ENCODE data around the gene RAD21L1. TPM values are rescaled to one million over a fixed set of nuclear protein-coding genes. Genes with fewer than 3 reads are reported as not detected.

The RAD21L1 gene
- total RNA-seq, 2 donors from 2014 or later: not detected

- H3K9me3 ChIP-seq (ENCODE audit: control insufficient read depth, low read length, poor library complexity, severe bottlenecking): no peaks in the 10 kb centered on the region
- Mint-ChIP-seq H3K27me3 (peaks cover 43% of the 10 kb centered on the region), H3K4me1 (peaks cover 10% of the 10 kb centered on the region), H3K27ac (no peak overlapping the region), H3K4me3 (no peak overlapping the region), H3K36me3 (ENCODE audit: low read depth) (peaks cover 4% of the 10 kb centered on the region)
- DNase-seq (no peak), ATAC-seq (no peak)
Observed at GRCh38 chr20:1187605-1188171, 38.2 kb upstream of the RAD21L1 start.

DNA sequence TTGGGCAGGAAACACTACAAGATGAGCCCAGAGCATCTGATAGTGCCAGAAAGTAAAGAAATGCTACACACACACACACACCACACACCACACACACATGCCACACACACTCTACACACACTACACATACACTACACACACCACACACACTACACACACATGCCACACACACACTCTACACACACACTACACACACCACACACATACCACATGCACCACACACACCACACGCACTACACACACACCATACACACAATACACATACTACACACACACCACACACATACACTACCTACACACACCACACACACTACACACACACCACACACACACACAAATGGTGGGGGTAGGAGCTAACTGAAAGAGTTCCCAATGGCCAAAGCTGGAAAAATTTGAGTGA is 37.5 kb upstream of the RAD21L1 start:
- Mint-ChIP-seq H3K4me1 (peaks cover 10% of the 10 kb centered on the region), H3K27me3 (peaks cover 37% of the 10 kb centered on the region), H3K36me3 (ENCODE audit: low read depth) (peaks cover 4% of the 10 kb centered on the region), H3K27ac (no peak overlapping the region), H3K4me3 (no peak overlapping the region)
- ATAC-seq (no peak), DNase-seq (no peak)
- no peaks in the 10 kb centered on the region for H3K9me3 ChIP-seq (ENCODE audit: control insufficient read depth, low read length, poor library complexity, severe bottlenecking)

GRCh38 chr20:1189827-1190226 is 36.0 kb upstream of the RAD21L1 start:
- ATAC-seq (no peak), DNase-seq (no peak)
- Mint-ChIP-seq H3K27ac (no peak overlapping the region), H3K4me1 (peaks cover 4% of the 10 kb centered on the region), H3K36me3 (ENCODE audit: low read depth) (peaks cover 2% of the 10 kb centered on the region), H3K27me3 (peaks cover 23% of the 10 kb centered on the region), H3K4me3 (no peak overlapping the region)
- no peaks in the 10 kb centered on the region for H3K9me3 ChIP-seq (ENCODE audit: control insufficient read depth, low read length, poor library complexity, severe bottlenecking)

- no peak overlapping the region for H3K4me3 Mint-ChIP-seq
- no peaks in the 10 kb centered on the region for H3K9me3 ChIP-seq (ENCODE audit: control insufficient read depth, low read length, poor library complexity, severe bottlenecking)
- no peak overlapping the region for H3K27ac Mint-ChIP-seq
- H3K4me1 Mint-ChIP-seq: peaks cover 3% of the 10 kb centered on the region
- ATAC-seq (no peak), DNase-seq (no peak)
- peaks cover 22% of the 10 kb centered on the region for H3K27me3 Mint-ChIP-seq
- H3K36me3 Mint-ChIP-seq (ENCODE audit: low read depth): peaks cover 2% of the 10 kb centered on the region
Observed at GRCh38 chr20:1190847-1191246, 35.0 kb upstream of the RAD21L1 start.

- Mint-ChIP-seq H3K4me1 (no peaks in the 10 kb centered on the region), H3K27ac (no peak overlapping the region), H3K27me3 (peaks cover 18% of the 10 kb centered on the region), H3K36me3 (ENCODE audit: low read depth) (peaks cover 2% of the 10 kb centered on the region), H3K4me3 (no peak overlapping the region)
- ATAC-seq (no peak), DNase-seq (no peak)
- no peaks in the 10 kb centered on the region for H3K9me3 ChIP-seq (ENCODE audit: control insufficient read depth, low read length, poor library complexity, severe bottlenecking)
Observed at GRCh38 chr20:1191299-1191698, 34.5 kb upstream of the RAD21L1 start.

GRCh38 chr20:1195226-1195625 is 30.6 kb upstream of the RAD21L1 start:
- no peaks in the 10 kb centered on the region for H3K9me3 ChIP-seq (ENCODE audit: control insufficient read depth, low read length, poor library complexity, severe bottlenecking)
- peaks cover under 1% of the 10 kb centered on the region for H3K36me3 Mint-ChIP-seq (ENCODE audit: low read depth)
- H3K27ac Mint-ChIP-seq: no peak overlapping the region
- DNase-seq (no peak), ATAC-seq (no peak)
- peaks cover 3% of the 10 kb centered on the region for H3K4me1 Mint-ChIP-seq
- H3K27me3 Mint-ChIP-seq: peaks cover 13% of the 10 kb centered on the region
- no peak overlapping the region for H3K4me3 Mint-ChIP-seq

- no peaks in the 10 kb centered on the region for H3K9me3 ChIP-seq (ENCODE audit: control insufficient read depth, low read length, poor library complexity, severe bottlenecking)
- Mint-ChIP-seq H3K36me3 (ENCODE audit: low read depth) (no peaks in the 10 kb centered on the region), H3K27ac (no peak overlapping the region), H3K4me1 (peaks cover 3% of the 10 kb centered on the region), H3K4me3 (no peak overlapping the region), H3K27me3 (peaks cover 7% of the 10 kb centered on the region)
- no peak for DNase-seq
- ATAC-seq: no peak
Observed at GRCh38 chr20:1196634-1197033, 29.2 kb upstream of the RAD21L1 start.

DNA sequence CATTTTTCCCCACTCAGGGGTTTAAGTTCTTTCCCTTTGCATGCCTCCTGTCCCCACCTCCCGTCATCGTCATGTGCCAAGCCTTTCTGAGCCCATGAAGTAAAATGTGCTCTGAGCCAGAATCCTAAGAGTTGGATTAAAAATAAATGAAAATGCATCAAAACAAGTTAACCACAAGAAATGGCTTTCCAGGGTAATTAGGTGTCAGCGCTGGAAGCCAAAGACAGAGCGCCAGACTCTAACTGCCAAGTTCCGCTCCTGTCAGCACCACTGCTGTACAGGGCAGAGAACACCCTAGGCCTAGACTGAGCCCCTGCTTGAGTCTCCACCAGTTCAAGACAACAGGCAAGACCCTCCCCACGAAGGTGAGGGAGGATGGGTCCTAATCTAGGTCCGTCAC is 28.0 kb upstream of the RAD21L1 start:
- no peak for DNase-seq
- no peak overlapping the region for H3K27ac Mint-ChIP-seq
- H3K36me3 Mint-ChIP-seq (ENCODE audit: low read depth): no peaks in the 10 kb centered on the region
- peaks cover 5% of the 10 kb centered on the region for H3K4me1 Mint-ChIP-seq
- H3K4me3 Mint-ChIP-seq: no peak overlapping the region
- peaks cover 12% of the 10 kb centered on the region for H3K27me3 Mint-ChIP-seq
- ATAC-seq: no peak
- no peaks in the 10 kb centered on the region for H3K9me3 ChIP-seq (ENCODE audit: control insufficient read depth, low read length, poor library complexity, severe bottlenecking)

DNA sequence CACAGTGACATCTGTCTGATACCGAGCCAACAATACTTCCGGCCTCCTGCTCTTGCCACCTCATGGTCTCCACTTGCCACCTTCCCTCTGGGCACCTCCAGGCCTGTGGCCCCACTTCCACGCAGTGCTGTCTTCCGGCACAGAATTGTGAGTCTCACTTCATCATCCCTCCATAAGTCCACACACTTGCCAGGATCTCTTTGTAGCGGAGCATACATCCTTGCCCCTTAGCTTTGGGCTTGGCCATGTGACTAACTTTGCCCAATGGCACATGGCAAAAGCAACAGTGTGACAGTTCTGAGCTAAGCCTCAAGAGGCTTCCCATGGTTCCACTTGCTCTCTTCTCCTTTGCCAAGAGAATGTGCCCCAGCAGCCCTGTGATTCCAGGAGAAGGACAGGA is 27.1 kb upstream of the RAD21L1 start:
- Mint-ChIP-seq H3K36me3 (ENCODE audit: low read depth) (no peaks in the 10 kb centered on the region), H3K4me3 (no peak overlapping the region), H3K4me1 (peaks cover 5% of the 10 kb centered on the region), H3K27me3 (peaks cover 16% of the 10 kb centered on the region), H3K27ac (no peak overlapping the region)
- DNase-seq (no peak), ATAC-seq (no peak)
- H3K9me3 ChIP-seq (ENCODE audit: control insufficient read depth, low read length, poor library complexity, severe bottlenecking): no peaks in the 10 kb centered on the region

DNA sequence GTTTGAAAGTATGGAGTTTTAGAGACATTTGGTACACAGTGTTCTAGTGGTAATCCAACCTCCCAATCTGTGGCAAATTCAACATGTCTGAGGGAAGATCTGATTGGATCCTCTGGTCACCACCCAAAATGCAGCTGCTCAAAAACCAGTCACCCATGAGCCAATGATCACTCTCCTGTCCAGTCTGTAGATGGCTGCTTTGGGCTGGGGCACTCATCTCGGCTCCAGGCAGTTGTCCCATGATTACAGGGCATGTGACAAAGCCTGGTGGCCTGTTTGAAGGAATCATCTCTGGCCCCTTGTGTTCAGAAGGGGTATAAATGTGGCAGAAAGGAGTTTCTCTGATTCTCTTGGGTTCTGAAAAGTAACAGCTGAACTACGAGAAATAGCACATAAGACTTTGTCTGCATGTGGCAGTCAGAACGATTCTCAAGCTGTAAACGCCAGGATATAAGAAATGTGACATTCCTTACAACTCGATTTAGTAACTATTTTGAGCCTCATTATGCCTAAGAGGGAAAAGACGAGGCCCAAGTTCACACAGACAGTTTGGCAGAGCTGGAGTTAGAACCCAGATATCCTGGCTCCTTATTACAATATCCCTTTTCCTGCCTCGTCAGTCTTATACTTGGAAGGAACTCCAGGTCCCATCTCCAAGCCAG is 26.5 kb upstream of the RAD21L1 start:
- Mint-ChIP-seq H3K4me1 (peaks cover 5% of the 10 kb centered on the region), H3K4me3 (no peak overlapping the region), H3K27ac (no peak overlapping the region), H3K36me3 (ENCODE audit: low read depth) (no peaks in the 10 kb centered on the region), H3K27me3 (peaks cover 16% of the 10 kb centered on the region)
- ATAC-seq (no peak), DNase-seq (no peak)
- H3K9me3 ChIP-seq (ENCODE audit: control insufficient read depth, low read length, poor library complexity, severe bottlenecking): no peaks in the 10 kb centered on the region

DNA sequence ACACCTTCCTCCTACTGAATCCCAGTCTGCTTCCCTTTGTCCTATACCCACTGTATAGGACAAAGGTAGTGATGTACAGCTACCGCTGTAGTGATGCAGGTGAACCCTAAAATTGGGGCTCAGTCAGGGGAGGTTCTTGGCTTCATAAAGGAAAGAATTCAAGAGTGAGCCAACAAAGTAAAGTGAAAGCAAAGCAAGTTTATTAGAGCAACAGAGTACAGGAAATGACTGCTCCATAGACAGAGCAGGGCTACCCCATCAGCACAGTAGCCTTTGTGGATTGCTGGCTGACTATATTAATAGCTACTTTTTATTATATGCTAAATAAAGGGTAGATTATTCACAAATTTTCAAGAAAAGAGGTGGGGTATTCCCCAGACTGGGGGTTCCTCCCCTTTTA is 25.9 kb upstream of the RAD21L1 start:
- H3K27me3 Mint-ChIP-seq: peaks cover 16% of the 10 kb centered on the region
- H3K4me3 Mint-ChIP-seq: no peak overlapping the region
- H3K9me3 ChIP-seq (ENCODE audit: control insufficient read depth, low read length, poor library complexity, severe bottlenecking): no peaks in the 10 kb centered on the region
- H3K27ac Mint-ChIP-seq: no peak overlapping the region
- DNase-seq: no peak
- no peak for ATAC-seq
- peaks cover 5% of the 10 kb centered on the region for H3K4me1 Mint-ChIP-seq
- H3K36me3 Mint-ChIP-seq (ENCODE audit: low read depth): no peaks in the 10 kb centered on the region

DNA sequence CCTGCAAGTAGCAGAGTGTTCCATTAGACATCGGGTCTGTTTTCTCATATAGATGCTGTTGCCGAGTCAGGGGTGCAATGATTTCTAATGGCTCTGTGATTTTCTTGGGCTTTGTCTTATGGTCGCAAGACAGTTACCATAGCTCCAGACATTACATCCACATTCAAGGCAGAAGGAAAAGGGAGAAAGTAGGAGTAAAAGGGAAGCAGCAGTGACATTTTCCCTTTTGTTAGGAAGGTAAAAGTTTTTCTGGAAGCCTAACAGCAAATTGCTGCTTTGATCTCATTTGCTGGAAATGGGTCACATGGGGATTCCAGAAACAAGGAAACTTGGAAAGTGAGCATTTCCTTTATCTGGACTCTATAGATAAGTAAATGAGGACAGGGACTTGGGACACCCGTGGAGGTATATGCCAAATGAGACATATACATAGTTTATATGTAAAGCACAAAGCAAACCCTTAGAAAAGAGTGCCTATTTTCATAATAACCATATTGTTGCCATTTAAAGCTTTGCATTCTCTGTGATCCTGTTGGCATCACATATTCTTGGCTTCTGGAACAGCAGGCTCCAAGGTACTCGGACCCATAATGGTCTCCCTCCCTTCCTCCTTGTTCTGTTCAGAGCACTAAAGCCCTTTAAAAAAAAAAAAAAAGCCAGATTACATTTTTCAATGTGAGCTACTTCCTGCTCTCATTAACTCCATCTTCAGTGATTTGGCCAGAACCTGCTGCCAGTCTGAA is 22.9 kb upstream of the RAD21L1 start, which contains the start of gene C20orf202:
TSS of gene C20orf202 (plus strand) at position 693 of the 743 bp plus-strand sequence. CDS start 132 bp downstream, outside the sequence.
- Mint-ChIP-seq H3K4me3 (no peak within 1 kb of the TSS), H3K4me1 (peaks cover 5% of the 10 kb centered on the region), H3K27ac (no peak within 1 kb of the TSS), H3K27me3 (peaks cover 16% of the 10 kb centered on the region), H3K36me3 (ENCODE audit: low read depth) (no peaks in the 10 kb centered on the region)
- no peak for ATAC-seq
- no peaks in the 10 kb centered on the region for H3K9me3 ChIP-seq (ENCODE audit: control insufficient read depth, low read length, poor library complexity, severe bottlenecking)
- no peak for DNase-seq

DNA sequence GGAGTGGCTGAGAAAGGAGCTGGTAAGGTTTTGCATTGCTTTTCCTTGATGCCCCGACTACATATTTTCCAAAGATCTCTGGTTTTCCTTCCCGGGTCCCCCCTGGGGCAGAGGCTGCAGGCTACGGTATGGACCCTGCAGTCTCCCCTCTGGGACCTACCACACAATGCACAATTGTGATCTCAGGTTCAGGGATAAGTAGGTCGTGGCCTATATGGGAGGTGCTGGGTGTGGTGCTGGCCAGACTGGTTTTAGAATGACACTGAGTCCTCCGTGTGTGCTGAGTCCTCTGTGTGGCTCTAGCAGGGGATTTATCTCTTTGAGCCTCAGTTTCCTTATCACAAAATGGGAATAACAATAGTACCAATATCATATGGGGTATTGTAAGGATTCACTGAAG is 22.2 kb upstream of the RAD21L1 start:
- ATAC-seq (no peak), DNase-seq (no peak)
- Mint-ChIP-seq H3K4me3 (no peak overlapping the region), H3K4me1 (peaks cover 5% of the 10 kb centered on the region), H3K27ac (no peak overlapping the region), H3K36me3 (ENCODE audit: low read depth) (no peaks in the 10 kb centered on the region), H3K27me3 (peaks cover 13% of the 10 kb centered on the region)
- no peaks in the 10 kb centered on the region for H3K9me3 ChIP-seq (ENCODE audit: control insufficient read depth, low read length, poor library complexity, severe bottlenecking)

Measured in T-helper 17 cell (primary cell).